ENCODE measurements around the gene CEBPG.
A peak's percentile ranks its signal among the peaks of the same experiment; 100 is the strongest.

CEBPG gene

GRCh38 chr19:33374236-33374714 is 766 bp downstream of the CEBPG start:
- peak overlapping the region; percentile 91 for H3K27ac ChIP-seq
- TF ChIP-seq POLR2AphosphoS5 (IDR thresholded peaks at IDR 0.05; ENCODE audit: borderline replicate concordance, low read depth, low read length) (no peak), FOXP2 (optimal IDR thresholded peaks at IDR 0.05; ENCODE audit: control extremely low read depth, extremely low read length, insufficient read depth) (no peak), EZH2 (IDR thresholded peaks at IDR 0.05) (no peak)
- DNase-seq (ENCODE audit: low read depth, low spot score): no peak
- peak overlapping the region; percentile 95 for H3K9ac ChIP-seq (ENCODE audit: insufficient read length)
- H3K9me3 ChIP-seq (ENCODE audit: low read depth, low read length): no peaks in the 10 kb centered on the region
- H3K4me3 ChIP-seq: peak overlapping the region; percentile 82
- H3K36me3 ChIP-seq (ENCODE audit: insufficient read depth, low read length): peaks cover 26% of the 10 kb centered on the region

DNA sequence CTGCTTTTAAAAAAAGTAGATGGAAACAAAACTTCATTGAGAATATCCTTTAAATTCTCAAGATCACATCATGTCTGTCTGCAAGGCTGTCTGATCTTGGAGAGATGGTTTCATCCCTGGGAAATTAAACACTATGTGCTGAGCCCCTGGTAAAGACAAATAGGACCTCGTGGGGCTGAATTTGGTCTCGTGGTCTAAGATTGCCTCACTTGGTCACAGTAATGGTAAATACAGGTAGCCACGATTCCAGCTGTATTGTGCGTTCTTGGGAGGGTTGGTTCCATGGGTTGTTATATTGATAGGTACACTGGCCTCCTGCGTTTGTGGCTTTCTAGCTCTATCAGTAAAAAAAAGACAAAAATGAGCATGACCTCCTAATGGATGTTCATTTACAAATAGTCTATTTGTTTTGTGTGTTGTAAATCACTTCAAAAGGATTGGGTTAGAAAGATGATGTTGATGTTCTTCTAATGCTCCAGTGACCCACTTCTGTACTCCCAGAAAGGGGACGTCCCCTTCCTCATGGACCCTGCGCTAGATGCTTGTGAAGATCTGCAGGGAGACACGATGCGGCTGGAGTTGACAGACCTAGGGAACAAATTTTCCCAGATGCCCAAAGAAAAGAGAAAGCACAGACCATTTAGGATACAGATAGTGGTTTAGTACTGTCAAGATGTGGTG is 1.8 kb downstream of the CEBPG start:
- Histone ChIP-seq H3K4me3 (peak overlapping the region; percentile 82), H3K9ac (ENCODE audit: insufficient read length) (peak overlapping the region; percentile 95), H3K9me3 (ENCODE audit: low read depth, low read length) (no peaks in the 10 kb centered on the region), H3K27ac (peak overlapping the region; percentile 91; the same call in 1 of the 2 replicates), H3K36me3 (ENCODE audit: insufficient read depth, low read length) (peaks cover 37% of the 10 kb centered on the region)
- TF ChIP-seq FOXP2 (optimal IDR thresholded peaks at IDR 0.05; ENCODE audit: control extremely low read depth, extremely low read length, insufficient read depth): no peak
- no peak for TF ChIP-seq EZH2 (IDR thresholded peaks at IDR 0.05)
- TF ChIP-seq POLR2AphosphoS5 (IDR thresholded peaks at IDR 0.05; ENCODE audit: borderline replicate concordance, low read depth, low read length): no peak
- DNase-seq (ENCODE audit: low read depth, low spot score): no peak

DNA sequence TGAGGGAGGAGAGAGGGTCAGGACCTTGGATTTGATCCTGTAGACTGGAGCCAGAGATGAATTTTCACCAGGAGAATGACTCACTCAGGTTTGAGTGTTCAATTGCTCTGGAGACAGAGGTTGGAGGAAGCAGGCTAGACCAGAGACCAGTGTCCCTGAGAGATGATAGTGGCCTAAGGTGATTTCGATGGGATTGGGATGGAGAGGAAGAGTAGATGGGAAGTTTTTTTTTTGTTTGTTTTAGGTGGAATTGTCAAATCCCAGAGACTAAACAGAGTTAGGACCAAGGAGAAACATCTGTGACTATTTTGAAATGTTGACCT is 2.3 kb downstream of the CEBPG start:
- TF ChIP-seq POLR2AphosphoS5 (IDR thresholded peaks at IDR 0.05; ENCODE audit: borderline replicate concordance, low read depth, low read length) (no peak), EZH2 (IDR thresholded peaks at IDR 0.05) (no peak), FOXP2 (optimal IDR thresholded peaks at IDR 0.05; ENCODE audit: control extremely low read depth, extremely low read length, insufficient read depth) (no peak)
- H3K9ac ChIP-seq (ENCODE audit: insufficient read length): peak overlapping the region; percentile 95

DNA sequence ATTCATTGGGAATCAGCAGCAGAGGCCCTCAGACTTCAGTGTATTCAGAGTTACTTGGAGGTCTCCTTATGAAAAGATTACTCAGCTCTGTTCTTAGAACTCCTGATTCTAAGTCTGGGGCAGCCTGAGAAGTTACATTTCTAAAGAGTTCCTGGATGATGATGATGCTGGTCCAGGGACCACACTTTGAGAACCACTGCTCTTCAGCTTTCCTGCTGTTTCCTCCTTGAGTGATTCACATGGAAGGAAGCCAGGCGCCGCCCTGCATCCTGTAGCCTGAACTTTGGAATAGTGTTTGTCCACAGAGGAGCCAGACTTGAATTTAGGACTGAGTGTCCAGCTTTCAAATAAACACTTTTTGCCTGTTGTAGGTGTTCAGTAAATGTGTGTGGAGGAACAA is 2.9 kb downstream of the CEBPG start:
- no peak for TF ChIP-seq POLR2AphosphoS5 (IDR thresholded peaks at IDR 0.05; ENCODE audit: borderline replicate concordance, low read depth, low read length)
- TF ChIP-seq EZH2 (IDR thresholded peaks at IDR 0.05): no peak
- TF ChIP-seq FOXP2 (optimal IDR thresholded peaks at IDR 0.05; ENCODE audit: control extremely low read depth, extremely low read length, insufficient read depth): no peak
- Histone ChIP-seq H3K27ac (peak overlapping the region; percentile 39; the same call in 1 of the 2 replicates), H3K9ac (ENCODE audit: insufficient read length) (peak overlapping the region; percentile 95), H3K4me3 (peak overlapping the region; percentile 82), H3K9me3 (ENCODE audit: low read depth, low read length) (no peaks in the 10 kb centered on the region), H3K36me3 (ENCODE audit: insufficient read depth, low read length) (peaks cover 48% of the 10 kb centered on the region)
- no peak for DNase-seq (ENCODE audit: low read depth, low spot score)

More for the DNA sequence above, 2.3 kb downstream of the CEBPG start:
- no peaks in the 10 kb centered on the region for H3K9me3 ChIP-seq (ENCODE audit: low read depth, low read length)
- no peak for DNase-seq (ENCODE audit: low read depth, low spot score)
- peaks cover 42% of the 10 kb centered on the region for H3K36me3 ChIP-seq (ENCODE audit: insufficient read depth, low read length)
- H3K4me3 ChIP-seq: peak overlapping the region; percentile 82
- H3K27ac ChIP-seq: 0 out of 2 replicates have a peak overlapping the region, but pooled peaks have one; percentile 6

DNA sequence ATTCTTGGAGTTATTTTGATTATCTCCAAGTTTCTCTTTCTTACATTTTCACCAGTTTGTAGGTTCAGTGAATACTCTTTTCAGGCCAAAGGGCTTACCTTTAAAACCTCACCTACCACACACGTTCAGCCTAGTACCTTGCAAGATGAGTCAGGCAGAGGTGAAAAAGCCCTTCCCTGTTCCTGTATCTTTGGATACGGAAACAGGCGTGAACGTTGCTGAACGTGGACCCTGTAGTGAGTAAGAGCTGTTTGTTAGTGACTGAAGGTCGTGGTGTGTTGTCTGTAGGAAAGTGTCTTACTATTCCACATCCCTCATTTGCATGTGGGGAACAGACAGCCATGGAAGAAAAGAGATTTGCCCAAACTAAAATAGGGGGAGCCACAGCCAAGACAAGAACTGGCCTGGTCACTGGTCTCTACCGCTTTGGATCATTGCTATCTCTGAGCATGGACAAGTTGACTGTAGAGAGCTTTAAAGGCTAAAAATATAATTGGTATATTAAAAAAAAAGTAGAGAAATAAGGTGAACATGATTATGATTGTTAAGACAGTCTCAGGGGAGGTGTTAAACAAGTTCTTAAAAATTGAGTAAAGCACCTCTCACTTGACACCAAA is 3.5 kb downstream of the CEBPG start:
- H3K4me3 ChIP-seq: peak overlapping the region; percentile 82; the same call in 1 of the 2 replicates
- H3K9ac ChIP-seq (ENCODE audit: insufficient read length): no peak overlapping the region
- H3K36me3 ChIP-seq (ENCODE audit: insufficient read depth, low read length): peaks cover 48% of the 10 kb centered on the region
- TF ChIP-seq POLR2AphosphoS5 (IDR thresholded peaks at IDR 0.05; ENCODE audit: borderline replicate concordance, low read depth, low read length): no peak
- TF ChIP-seq FOXP2 (optimal IDR thresholded peaks at IDR 0.05; ENCODE audit: control extremely low read depth, extremely low read length, insufficient read depth): no peak
- no peak for TF ChIP-seq EZH2 (IDR thresholded peaks at IDR 0.05)
- H3K9me3 ChIP-seq (ENCODE audit: low read depth, low read length): no peaks in the 10 kb centered on the region
- H3K27ac ChIP-seq: peak overlapping the region; percentile 39; the same call in 1 of the 2 replicates
- no peak for DNase-seq (ENCODE audit: low read depth, low spot score)

DNA sequence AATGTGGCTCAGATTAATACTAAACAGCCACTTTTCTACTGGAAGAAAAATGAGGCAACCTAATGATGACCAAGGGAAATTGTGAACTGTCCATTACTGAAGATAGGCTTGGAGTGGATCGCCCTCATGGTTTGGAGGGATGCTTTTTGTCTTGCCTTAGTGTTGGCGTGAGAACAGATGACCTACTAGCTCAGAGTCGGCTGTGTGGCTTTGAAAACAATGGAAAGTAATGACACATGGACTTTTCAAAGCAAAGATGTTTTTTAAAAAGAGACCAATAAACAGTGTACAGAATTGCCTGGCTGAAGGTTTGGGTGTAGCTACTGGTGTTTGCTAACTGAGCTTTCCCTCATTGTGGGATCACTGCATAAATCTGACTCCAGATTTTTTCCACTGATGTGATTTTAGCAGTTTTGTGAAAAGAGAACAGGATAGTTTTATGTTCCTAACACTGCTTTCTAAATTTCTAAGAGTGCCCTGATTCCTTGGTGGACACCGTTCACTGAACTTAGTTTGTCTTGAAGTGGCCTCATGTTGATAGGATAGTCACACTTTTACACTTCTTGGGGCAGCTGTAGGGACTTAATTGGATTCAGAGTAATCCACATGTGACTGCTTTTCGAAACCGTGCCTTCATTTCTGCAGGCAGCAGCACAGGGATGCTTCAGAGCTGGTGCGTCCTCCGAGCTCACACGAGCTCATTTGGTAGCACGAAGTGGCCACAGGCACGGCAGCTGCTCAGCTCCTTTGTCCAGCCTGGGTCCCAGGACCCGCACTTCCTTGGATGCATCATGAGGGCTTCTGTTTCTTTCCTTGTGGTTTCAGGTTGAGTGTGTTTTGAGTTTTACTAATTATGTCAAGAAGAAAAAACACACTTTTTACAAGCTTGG is 4.3 kb downstream of the CEBPG start:
- TF ChIP-seq EZH2 (IDR thresholded peaks at IDR 0.05): no peak
- TF ChIP-seq FOXP2 (optimal IDR thresholded peaks at IDR 0.05; ENCODE audit: control extremely low read depth, extremely low read length, insufficient read depth): no peak
- TF ChIP-seq POLR2AphosphoS5 (IDR thresholded peaks at IDR 0.05; ENCODE audit: borderline replicate concordance, low read depth, low read length): no peak
- no peak overlapping the region for H3K4me3 ChIP-seq
- H3K9me3 ChIP-seq (ENCODE audit: low read depth, low read length): no peaks in the 10 kb centered on the region
- H3K9ac ChIP-seq (ENCODE audit: insufficient read length): no peak overlapping the region
- H3K27ac ChIP-seq: 0 out of 2 replicates have a peak overlapping the region, but pooled peaks have one; percentile 17
- DNase-seq (ENCODE audit: low read depth, low spot score): no peak
- peaks cover 48% of the 10 kb centered on the region for H3K36me3 ChIP-seq (ENCODE audit: insufficient read depth, low read length)

GRCh38 chr19:33379151-33379829 is 5.8 kb downstream of the CEBPG start:
- no peaks in the 10 kb centered on the region for H3K9me3 ChIP-seq (ENCODE audit: low read depth, low read length)
- no peak overlapping the region for H3K4me3 ChIP-seq
- H3K9ac ChIP-seq (ENCODE audit: insufficient read length): no peak overlapping the region
- no peak overlapping the region for H3K27ac ChIP-seq
- DNase-seq (ENCODE audit: low read depth, low spot score): no peak
- H3K36me3 ChIP-seq (ENCODE audit: insufficient read depth, low read length): peaks cover 53% of the 10 kb centered on the region
- TF ChIP-seq EZH2 (IDR thresholded peaks at IDR 0.05): no peak
- TF ChIP-seq FOXP2 (optimal IDR thresholded peaks at IDR 0.05; ENCODE audit: control extremely low read depth, extremely low read length, insufficient read depth): no peak
- no peak for TF ChIP-seq POLR2AphosphoS5 (IDR thresholded peaks at IDR 0.05; ENCODE audit: borderline replicate concordance, low read depth, low read length)
